GM19025 (cell line): ENCODE measurements around the gene RALGAPA2.

Experiments
- ATAC-seq: cut with Tn5 transposase; IDR thresholded peaks from one replicate; pipeline ENCODE4 v1.9.1; 2021; ENCODE audit warnings: mild to moderate bottlenecking, low read depth, moderate library complexity; ENCODE audit not compliant: unreplicated experiment

Gene RALGAPA2

GRCh38 chr20:20447196-20447595 lies 265.2 kb downstream of the RALGAPA2 start:
- ATAC-seq = no peak

DNA sequence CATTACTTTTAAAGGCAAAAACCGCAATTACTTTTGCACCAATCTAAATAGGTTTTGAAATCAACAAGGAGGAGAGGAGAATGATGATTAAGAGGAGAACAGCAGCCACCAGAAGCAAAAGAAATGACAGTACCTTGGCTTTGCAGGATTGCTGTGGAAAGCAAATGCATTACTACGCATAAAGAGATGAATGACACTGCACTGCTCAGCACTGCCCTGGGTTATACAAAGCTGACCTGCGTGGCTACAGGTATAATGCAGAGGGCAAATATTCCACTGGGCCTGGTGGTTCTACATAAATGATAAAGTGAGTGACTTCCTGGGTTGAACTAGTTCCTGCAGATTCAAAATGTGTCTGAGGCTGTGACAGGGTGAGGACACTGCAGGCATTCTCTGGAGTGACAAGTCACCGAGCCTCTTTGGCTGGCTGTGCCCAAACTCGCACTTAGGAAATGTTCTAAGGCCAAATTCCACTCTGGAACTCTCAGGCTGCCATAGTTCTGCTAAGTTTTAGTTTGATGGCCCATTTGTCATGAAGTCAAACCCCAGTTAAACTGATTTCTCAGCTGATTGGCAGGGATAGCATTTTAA lies 265.9 kb downstream of the RALGAPA2 start:
- no peak for ATAC-seq

DNA sequence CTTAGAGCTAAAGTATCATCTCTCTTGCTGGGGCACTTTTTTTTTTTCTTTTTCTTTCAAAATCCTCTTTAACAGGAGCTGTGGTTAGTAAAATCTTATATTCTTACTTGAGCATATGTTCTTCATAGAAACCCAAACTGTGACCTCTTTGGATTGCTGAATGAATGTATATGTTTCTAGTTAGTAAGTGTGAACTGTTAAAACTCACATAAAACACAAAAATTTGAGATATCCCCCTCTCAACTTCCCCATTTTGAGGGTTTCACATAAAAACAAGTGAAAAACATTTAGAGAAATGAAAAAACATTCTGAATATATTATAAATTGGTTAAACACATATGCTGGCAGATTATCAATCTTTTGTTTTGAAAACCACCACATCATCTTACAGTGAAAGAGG lies 266.4 kb downstream of the RALGAPA2 start:
- no peak for ATAC-seq

GRCh38 chr20:20443504-20443903 lies 268.9 kb downstream of the RALGAPA2 start:
- ATAC-seq = no peak

DNA sequence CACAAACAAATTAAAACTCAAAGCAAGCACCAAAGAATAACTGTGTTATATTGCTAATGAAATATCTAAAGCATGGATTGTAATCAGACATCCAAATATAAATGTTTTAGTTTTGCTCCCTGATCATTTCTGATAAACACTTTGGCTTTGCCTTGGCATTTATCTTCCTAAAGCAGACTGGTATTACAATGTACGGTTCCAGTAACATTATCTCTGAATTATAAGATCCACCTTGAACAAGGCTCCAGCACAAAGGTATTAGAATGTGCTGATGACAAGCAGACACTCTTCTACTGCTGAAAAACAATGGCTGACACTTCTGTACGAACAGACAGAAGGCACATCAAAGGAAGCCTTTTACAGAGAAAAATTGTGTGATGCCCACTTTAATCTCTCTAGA lies 270.0 kb downstream of the RALGAPA2 start:
- no peak for ATAC-seq

GRCh38 chr20:20440886-20441658 lies 271.4 kb downstream of the RALGAPA2 start:
- ATAC-seq = no peak

DNA sequence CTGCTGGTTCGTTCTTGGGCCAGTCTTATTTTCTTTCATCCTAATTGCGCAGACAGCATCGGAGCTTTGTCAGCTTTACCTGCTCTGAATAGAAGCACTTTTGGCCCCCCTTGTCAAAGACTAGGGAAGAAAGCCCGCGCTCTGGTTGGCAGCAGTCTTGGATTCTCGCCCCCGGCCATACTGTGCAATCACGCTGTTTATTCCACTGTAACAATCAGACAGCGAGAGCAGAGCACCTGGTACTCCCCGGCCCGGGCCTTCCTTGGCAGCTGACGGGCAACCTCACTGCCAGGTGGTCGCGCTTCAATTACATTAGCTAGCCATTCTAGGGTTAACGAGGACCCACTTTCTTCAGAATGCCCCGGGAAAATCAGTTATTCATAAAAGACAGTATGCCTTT lies 272.0 kb downstream of the RALGAPA2 start:
- no peak for ATAC-seq

- no peak for ATAC-seq
Observed at GRCh38 chr20:20439602-20440190, 272.7 kb downstream of the RALGAPA2 start.

DNA sequence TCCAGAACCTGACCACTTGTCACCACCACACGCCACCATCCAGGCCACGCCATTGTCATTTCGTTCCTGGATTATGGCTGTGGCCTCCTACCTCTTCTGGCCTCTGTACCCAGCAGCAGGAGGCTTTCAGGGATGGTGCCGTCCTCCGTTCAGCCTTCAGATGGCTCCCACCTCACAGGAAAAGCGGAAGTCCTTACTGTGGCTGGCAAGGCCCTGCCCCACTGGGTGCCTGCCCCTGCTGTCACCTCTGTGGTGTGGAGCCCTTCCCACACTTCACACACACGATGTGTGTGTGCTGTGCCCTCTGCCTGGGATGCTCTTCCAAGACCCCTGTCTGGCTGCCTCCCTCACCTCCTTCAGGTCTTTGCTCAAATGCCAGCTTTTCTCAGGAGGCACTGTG lies 275.1 kb downstream of the RALGAPA2 start:
- ATAC-seq = no peak

DNA sequence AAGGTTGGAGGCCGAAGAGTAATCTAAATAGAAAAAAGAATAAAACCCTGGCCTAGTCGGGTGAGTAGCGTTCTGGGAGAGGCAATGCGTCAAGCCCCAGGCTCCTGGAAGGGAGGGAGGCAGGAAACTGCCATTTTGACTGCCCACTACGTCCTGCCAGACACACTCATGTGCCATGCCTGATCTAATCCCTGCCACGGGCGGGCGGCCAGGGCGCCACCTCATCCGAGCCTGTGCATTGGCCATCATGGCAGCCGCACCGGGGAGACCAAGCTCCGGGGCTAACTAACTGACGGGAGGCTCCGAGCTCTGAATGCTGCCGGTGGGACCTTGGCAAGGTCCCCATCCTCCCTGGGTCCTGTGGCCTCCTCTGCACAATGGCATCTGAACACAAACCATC lies 275.8 kb downstream of the RALGAPA2 start:
- ATAC-seq = no peak

DNA sequence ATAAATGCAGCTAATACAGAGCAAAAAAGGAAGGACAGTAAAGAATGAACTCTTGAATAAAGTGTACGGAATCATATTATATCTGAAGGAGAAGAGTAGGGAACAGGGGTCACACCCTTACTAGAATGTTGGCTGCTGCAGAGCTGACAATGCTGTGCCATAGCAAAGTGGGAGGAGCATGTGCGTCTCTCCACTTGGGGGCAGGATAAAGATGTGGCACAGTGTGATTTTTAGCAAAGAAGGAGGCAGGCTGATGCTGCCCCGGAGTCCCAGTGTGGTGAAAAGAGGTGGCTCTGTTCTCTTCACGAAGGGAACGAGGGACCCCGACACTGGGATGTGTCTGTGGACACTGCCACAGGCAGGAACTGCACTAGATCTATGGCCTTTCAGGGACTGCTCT lies 277.0 kb downstream of the RALGAPA2 start:
- ATAC-seq = no peak

- ATAC-seq = no peak
Observed at GRCh38 chr20:20432618-20433286, 279.7 kb downstream of the RALGAPA2 start.

DNA sequence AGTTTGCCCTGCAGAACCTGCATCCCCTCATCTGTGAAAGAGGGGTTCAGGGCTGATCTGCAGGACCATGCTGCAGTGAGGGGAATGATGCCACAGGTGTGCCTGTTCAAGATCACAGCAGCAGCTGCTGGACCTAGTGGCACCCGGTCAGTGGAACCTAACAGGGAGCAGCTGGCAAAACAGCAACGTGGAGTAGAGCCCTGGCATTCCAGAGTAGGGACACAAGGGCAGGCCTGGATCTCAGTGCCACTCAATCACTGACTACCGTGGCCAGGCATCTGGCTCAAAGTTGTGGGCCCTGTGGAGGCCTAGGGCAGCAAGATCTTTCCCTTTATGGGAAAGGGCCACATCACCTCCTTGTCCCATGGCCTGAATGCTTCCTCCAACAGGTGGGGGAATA lies 282.4 kb downstream of the RALGAPA2 start:
- no peak for ATAC-seq

DNA sequence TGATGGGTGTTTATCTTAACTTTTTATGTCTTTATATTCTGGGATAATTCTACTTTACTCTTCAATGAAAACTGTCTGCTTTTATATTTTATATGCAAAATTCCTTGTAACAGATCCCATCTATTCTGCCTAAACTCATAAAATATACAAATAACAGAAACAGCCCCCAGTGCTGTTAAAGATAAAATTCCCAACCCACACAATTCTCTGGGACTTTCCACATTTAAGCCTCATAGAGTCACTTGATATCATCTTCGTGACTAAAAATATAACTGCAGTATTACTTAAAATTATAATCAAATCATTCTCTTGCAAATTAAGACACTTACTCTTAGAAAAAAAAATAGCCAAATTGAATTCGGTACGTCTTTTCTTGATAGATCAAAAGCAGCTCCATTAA lies 284.4 kb downstream of the RALGAPA2 start:
- no peak for ATAC-seq

GRCh38 chr20:20427227-20427864 lies 285.1 kb downstream of the RALGAPA2 start:
- no peak for ATAC-seq

DNA sequence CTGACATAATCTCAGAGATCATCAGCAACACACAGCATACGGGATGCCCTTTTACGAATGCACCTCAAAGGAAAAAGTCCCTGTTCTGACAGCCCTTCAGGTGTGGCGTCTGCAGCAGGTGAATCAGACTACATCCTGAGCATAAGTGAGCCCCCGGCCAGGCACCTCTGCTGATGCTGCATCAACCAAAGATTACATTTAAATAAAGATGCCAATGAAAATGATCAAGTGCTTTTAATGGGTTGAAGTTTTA lies 285.9 kb downstream of the RALGAPA2 start:
- ATAC-seq = no peak

DNA sequence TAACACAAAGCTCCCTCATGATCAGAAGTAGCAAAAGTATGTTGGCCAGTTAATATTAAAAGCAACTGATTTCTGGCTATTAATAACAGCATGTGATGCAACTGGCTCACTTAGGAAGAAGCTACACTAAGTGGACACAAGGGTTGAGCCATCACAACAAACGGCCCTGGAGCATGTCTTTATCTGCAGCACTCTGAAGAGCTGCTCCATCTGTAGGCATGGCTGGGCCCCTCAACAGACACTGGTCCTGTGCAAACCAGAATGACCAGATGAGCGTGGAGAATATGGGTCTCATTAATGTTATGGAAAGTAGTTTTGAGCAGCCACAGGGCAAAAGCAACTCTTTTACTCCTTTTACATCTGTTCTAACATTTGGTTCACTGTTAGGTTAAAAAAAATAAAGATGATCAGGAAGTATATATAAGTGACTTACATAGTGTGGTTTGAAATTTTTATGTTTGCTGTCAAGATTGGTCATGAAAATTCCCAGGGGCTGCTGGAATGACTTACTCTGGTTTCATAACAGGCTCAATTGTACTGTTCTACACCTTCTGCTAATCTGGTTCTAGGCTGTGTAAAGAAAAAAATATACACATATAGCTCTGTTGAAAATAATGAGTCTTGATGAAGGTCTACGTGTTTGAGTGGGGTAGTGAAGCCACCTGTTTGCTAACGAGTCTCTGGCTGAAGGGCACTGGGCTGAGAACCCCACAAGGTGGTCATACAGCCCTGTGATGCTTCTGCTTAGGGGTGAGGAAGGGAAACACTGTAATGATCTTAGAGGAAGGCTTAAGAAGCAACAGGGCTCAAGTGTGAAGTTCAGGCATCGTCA lies 286.4 kb downstream of the RALGAPA2 start:
- no peak for ATAC-seq

- no peak for ATAC-seq
Observed at GRCh38 chr20:20423117-20423516, 289.3 kb downstream of the RALGAPA2 start.

DNA sequence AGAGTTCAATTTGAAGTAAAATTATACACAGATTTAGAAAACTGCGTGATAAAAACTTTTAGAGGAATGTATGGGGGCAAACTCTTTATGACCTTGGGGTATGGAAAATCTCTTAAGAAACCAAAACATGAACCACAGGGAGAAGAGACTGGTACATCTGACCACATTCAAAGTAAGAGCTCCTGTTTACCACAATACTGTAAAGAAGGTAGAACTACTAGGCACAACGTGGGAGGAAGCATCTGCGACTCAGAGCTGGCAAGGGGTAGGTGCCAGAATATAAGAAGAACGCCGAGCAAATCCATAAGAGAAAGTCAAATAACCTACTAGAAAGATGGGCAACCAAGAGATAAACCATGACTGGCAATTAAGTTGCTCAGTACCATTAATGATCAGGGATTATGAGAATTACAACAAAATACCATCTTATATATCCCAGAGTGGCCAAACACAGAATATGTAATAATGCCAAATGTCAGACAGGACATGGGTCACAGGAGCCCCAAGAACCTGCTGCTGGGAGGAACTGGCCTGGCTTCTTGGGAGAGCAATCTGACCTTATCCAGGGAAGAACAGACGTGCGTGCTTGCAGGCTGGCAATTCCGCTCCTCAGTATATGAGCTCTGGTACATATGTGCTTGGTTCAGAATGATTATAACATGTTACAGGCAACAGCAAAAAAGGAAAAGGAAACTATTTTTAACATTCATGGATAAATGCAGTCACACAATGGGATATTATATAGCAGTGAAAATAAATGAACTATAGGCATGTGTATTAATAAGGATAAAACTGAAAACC lies 294.4 kb downstream of the RALGAPA2 start:
- no peak for ATAC-seq

- ATAC-seq = no peak
Observed at GRCh38 chr20:20415321-20415720, 297.1 kb downstream of the RALGAPA2 start.
